Transverse colon (tissue), 4 donors: Measurements from ENCODE around the gene N4BP2L2. TPM values are rescaled to one million over a fixed set of nuclear protein-coding genes. Genes with fewer than 3 reads are reported as not detected.

Experiments
- DNase-seq: peaks from one replicate; pipeline ENCODE4 v3.0.0-alpha.2; 2019
- H3K27ac ChIP-seq, 4 donors: fragments of 200-600 bp; sonication (generic); 2 replicates each; pipeline ENCODE4 v1.5.1; 2016 to 2018; ENCODE audit warnings: inconsistent platforms in 4 of 4
- H3K27me3 ChIP-seq: fragments of 200-600 bp; sonication (generic); 2 replicates; pipeline ENCODE4 v1.5.1; 2017; ENCODE audit warnings: inconsistent platforms
- H3K36me3 ChIP-seq, 4 donors: fragments of 200-600 bp; sonication (generic); 2 replicates each; pipeline ENCODE4 v1.5.1; 2017 to 2019; ENCODE audit warnings: inconsistent platforms in 4 of 4
- H3K4me1 ChIP-seq, 4 donors: fragments of 200-600 bp; sonication (generic); 2 replicates each; pipeline ENCODE4 v1.5.1; 2017 to 2020; ENCODE audit warnings: inconsistent platforms in 4 of 4
- H3K4me3 ChIP-seq, 4 donors: fragments of 200-600 bp; sonication (generic); 1 replicate in 1 of 4; 2 replicates in 3 of 4; pipeline versions ENCODE4 v1.5.1 to v1.6.1; 2017 to 2019; ENCODE audit warnings: inconsistent platforms in 4 of 4
- H3K9me3 ChIP-seq, 2 donors: fragments of 200-600 bp; sonication (generic); 2 replicates each; pipeline ENCODE4 v1.5.1; 2017 to 2019; ENCODE audit warnings: inconsistent platforms in 2 of 2
- EP300 ChIP-seq: sonication (generic); formaldehyde crosslinking; IDR thresholded peaks from one replicate; pipeline ENCODE4 v1.6.1; 2017; ENCODE audit warnings: antibody characterized with exemption, low read depth
- POLR2A ChIP-seq: fragments of 450-650 bp; IDR thresholded peaks from one replicate; pipeline ENCODE4 v1.6.1; 2016; ENCODE audit warnings: antibody characterized with exemption, mild to moderate bottlenecking, moderate library complexity
- POLR2AphosphoS5 ChIP-seq, 3 donors: sonication (generic); formaldehyde crosslinking; IDR thresholded peaks; one replicate each; pipeline ENCODE4 v1.6.1; 2016; ENCODE audit warnings: antibody characterized with exemption in 3 of 3
- WGBS, 2 donors: methylation state at CpG; one replicate each; pipeline ENCODE4 v1.1.5; 2018; ENCODE audit warnings: low coverage in 1 of 2; 5-methylcytosine and 5-hydroxymethylcytosine counted together
- in situ Hi-C, 4 donors: fragments of 200-750 bp; cut with MboI; loops; one replicate each; pipeline versions ENCODE4 v1.15.0 to v1.15.1; 2017; ENCODE audit warnings: low sequenced_read_pairs in 3 of 4, low pct_ligation_motif_present in 1 of 4, low pct_unique_long_range_greater_than_20kb in 1 of 4
- intact Hi-C: fragments of 100-400 bp; cut with DNase I; formaldehyde crosslinking; loops from one replicate; pipeline ENCODE4 v1.15.1; 2023; ENCODE audit warnings: low total_unique reads
- total RNA-seq, 4 donors: library from RNA; depleted of rRNA; stranded (reverse); fragments of >200 nt; gene quantifications; one replicate each; pipeline ENCODE4 v1.1.0, GENCODE V29; 2016
- TF ChIP-seq, protein P1 (sequence below), 5 experiments: fragments of 200-600 bp in 3 of 5; fragments of 450-650 bp in 2 of 5; sonication (generic) in 3 of 5; IDR thresholded peaks; 1 replicate in 2 of 5; 2 replicates in 3 of 5; pipeline ENCODE4 v1.5.1; 2016 to 2017; ENCODE audit warnings: antibody characterized with exemption in 5 of 5, inconsistent platforms in 3 of 5, mild to moderate bottlenecking in 2 of 5, moderate library complexity in 1 of 5

Gene N4BP2L2
- total RNA-seq, 4 donors from 2014 or later: 64.0 to 231 (median 123) TPM

DNA sequence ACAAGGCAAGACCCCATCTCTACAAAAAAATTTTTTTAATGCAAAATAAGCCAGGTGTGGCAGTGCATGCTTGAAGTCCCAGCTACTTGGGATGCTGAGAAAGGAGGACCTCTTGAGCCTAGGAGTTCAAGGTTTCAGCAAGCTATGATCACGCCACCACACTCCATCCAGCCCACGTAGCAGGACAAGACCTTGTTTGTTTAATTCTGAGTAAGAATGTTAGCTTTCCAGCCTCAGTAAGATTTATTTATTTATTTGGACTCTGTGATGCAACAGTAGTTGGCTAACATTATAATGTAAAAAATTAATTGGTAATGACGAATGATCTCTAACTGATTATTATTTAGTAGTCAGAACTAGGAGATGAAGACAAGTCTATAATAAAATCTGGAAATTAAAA lies 23.3 kb downstream of the N4BP2L2 start:
- Histone ChIP-seq H3K9me3 (no peaks in the 10 kb centered on the region), H3K4me3 (no peak overlapping the region), H3K36me3 (peaks cover 0 to 33% (median 16%) of the 10 kb centered on the region in 4 donors), H3K27me3 (no peaks in the 10 kb centered on the region), H3K4me1 (no peaks in the 10 kb centered on the region), H3K27ac (no peak overlapping the region)
- intact Hi-C loops: loop anchor here (5.0 kb wide), 1 partner anchor 1712 kb away; no protein-coding TSS in a partner anchor
- TF ChIP-seq POLR2AphosphoS5 (IDR thresholded peaks at IDR 0.05) (no peak), POLR2A (no peak), EP300 (no peak)
- TF ChIP-seq, protein P1, sequence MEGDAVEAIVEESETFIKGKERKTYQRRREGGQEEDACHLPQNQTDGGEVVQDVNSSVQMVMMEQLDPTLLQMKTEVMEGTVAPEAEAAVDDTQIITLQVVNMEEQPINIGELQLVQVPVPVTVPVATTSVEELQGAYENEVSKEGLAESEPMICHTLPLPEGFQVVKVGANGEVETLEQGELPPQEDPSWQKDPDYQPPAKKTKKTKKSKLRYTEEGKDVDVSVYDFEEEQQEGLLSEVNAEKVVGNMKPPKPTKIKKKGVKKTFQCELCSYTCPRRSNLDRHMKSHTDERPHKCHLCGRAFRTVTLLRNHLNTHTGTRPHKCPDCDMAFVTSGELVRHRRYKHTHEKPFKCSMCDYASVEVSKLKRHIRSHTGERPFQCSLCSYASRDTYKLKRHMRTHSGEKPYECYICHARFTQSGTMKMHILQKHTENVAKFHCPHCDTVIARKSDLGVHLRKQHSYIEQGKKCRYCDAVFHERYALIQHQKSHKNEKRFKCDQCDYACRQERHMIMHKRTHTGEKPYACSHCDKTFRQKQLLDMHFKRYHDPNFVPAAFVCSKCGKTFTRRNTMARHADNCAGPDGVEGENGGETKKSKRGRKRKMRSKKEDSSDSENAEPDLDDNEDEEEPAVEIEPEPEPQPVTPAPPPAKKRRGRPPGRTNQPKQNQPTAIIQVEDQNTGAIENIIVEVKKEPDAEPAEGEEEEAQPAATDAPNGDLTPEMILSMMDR (IDR thresholded peaks at IDR 0.05): no peak
- in situ Hi-C loops: no loop called here
- WGBS, 2 donors: 78 to 84% methylated on average over 2 to 3 of the region's 3 CpGs
- no peak for DNase-seq

DNA sequence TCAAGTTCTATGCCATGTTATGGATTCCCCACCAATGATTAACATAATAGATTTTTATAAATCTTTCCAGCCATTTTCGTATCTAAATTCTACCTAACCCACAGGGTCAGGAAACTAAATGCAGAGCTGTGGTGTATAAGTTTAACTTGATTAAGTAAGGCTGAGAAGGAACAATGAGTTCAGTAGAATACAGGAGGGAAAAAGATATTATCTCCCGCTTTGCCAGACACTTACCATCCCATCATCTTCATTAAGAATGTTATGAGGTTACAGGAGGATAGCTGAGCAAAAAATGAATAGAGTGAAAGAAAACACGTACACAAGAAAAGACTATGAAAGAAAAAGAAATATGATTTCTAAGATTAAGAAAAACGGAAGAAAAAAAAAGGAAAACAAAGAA lies 27.1 kb downstream of the N4BP2L2 start:
- DNase-seq: no peak
- Histone ChIP-seq H3K9me3 (no peaks in the 10 kb centered on the region), H3K36me3 (peaks cover 0 to 24% (median 5%) of the 10 kb centered on the region in 4 donors), H3K4me1 (no peaks in the 10 kb centered on the region), H3K4me3 (no peak overlapping the region), H3K27ac (no peak overlapping the region), H3K27me3 (no peaks in the 10 kb centered on the region)
- intact Hi-C loops (no loop called here), in situ Hi-C loops (no loop called here)
- WGBS, 2 donors: 91 to 93% methylated on average over 4 of the region's 4 CpGs
- TF ChIP-seq POLR2A (no peak), POLR2AphosphoS5 (IDR thresholded peaks at IDR 0.05) (no peak), EP300 (no peak)
- TF ChIP-seq, protein P1 (IDR thresholded peaks at IDR 0.05): no peak

DNA sequence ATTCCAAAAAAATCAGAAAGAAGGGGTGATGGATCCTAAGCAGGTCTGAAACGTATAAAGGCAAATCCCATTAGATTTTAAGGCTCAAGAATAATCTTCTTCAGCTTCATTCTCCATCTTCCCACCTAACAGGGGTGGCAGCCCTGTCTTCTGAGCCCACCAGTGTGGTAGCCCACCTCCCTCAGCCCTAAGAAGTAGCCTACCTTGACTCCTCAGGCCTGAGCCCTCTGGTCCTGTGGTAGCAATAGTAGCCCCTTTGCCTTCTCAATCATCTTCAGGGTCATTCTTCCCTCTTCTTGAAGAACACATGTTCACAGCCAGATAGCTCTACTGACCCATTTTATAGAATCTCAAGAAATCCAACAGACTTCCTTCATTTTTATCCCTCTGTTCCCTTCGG lies 33.7 kb downstream of the N4BP2L2 start:
- no peaks in the 10 kb centered on the region for H3K27me3 ChIP-seq
- H3K4me1 ChIP-seq: no peaks in the 10 kb centered on the region
- peaks cover 0 to 19% (median 2%) of the 10 kb centered on the region in 4 donors for H3K36me3 ChIP-seq
- no peaks in the 10 kb centered on the region for H3K9me3 ChIP-seq
- in situ Hi-C loops: no loop called here
- WGBS, 2 donors: 90 to 98% methylated on average over 2 of the region's 2 CpGs
- no peak for DNase-seq
- no peak overlapping the region for H3K27ac ChIP-seq
- intact Hi-C loops: no loop called here
- H3K4me3 ChIP-seq: no peak overlapping the region
- TF ChIP-seq POLR2AphosphoS5 (IDR thresholded peaks at IDR 0.05) (no peak), POLR2A (no peak), EP300 (no peak)
- TF ChIP-seq, protein P1 (IDR thresholded peaks at IDR 0.05): no peak

DNA sequence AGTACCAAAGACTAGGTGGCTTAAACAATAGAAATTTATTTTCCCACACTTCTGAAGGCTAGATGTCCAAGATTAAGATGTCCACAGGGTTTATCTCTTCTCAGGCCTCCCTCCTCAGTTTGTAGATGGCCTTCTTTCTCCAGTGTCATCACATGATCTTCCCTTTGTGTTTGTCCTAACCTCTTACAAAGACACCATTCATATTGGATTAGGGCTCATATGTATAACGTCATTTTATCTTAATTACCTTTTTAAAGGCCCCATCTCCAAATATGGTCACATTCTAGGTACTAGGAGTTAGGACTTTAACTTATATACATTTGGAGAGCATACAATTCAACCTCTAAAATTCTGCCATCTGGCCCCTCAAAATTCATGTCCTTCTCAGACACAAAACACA lies 34.3 kb downstream of the N4BP2L2 start:
- in situ Hi-C loops: no loop called here
- no peaks in the 10 kb centered on the region for H3K27me3 ChIP-seq
- intact Hi-C loops: no loop called here

More for the DNA sequence above, 34.3 kb downstream of the N4BP2L2 start:
- no peaks in the 10 kb centered on the region for H3K4me1 ChIP-seq
- no peak overlapping the region for H3K27ac ChIP-seq
- TF ChIP-seq, protein P1 (IDR thresholded peaks at IDR 0.05): no peak
- TF ChIP-seq POLR2AphosphoS5 (IDR thresholded peaks at IDR 0.05): no peak
- no peak for TF ChIP-seq POLR2A
- TF ChIP-seq EP300: no peak
- DNase-seq: no peak
- peaks cover 0 to 19% (median 2%) of the 10 kb centered on the region in 4 donors for H3K36me3 ChIP-seq
- no peak overlapping the region for H3K4me3 ChIP-seq
- no peaks in the 10 kb centered on the region for H3K9me3 ChIP-seq
- WGBS, 2 donors: 50 to 63% methylated on average over 1 of the region's 1 CpG
